Head of caudate nucleus (tissue), 42 donors: ENCODE measurements around the gene TSEN2.
A peak's percentile ranks its signal among the peaks of the same experiment; 100 is the strongest.
"Not testable (repeated sequence)": the region's sequence is repeated elsewhere in the genome, so short reads cannot be mapped to it uniquely, and the experiment has no call there.

Experiments
- DNase-seq, 42 donors: peaks; one replicate each; pipeline versions ENCODE4 v3.0.0 to v3.0.0-alpha.2; 2020 to 2021; ENCODE audit warnings: mixed read lengths in 7 of 42
- intact Hi-C: fragments of 100-400 bp; cut with DNase I; formaldehyde crosslinking; loops from one replicate; pipeline ENCODE4 v1.15.0; 2022

Gene TSEN2

DNA sequence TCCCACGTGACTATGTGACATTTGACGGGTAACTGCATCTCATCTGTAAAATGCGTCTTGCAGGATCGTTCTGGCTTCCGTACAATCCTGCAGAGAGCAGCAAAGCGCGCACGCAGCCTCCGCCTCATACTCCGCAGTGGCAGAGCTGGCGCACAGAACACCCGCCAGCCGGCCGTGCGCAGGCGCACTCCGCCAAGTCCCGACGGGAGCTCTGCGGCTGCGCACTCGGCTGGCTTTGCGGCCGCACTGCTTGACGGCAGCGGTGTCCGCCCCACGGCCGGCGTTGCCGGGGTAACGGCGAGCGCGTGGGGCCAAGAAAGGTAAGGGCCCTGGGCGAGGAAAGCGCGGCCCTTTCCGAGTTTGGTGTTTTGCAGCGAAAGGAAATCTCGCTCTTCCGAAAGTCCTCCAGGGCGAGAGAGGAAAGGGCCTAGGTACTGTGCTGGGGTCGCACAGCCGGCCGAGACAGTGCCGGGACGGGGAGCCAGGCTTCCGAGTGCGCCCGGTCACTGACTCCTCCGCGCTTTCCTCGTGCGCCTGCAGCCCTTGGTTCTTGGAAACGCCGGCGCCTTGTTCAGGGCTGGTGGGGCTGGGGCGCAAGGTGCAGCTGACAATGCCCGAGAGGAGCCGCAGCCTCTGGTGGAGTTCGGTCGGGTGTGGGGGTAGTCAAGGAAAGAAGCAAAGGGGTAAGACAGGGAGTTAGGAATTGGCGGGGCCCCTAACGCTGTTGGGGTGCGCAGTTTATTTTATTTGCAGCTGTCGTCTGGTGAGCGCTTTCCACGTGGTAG is at the start of gene TSEN2:
Gene TSEN2, plus strand, starts transcription at position 283 of the 785 bp plus-strand sequence. CDS start 5,321 bp downstream, outside the sequence.
- intact Hi-C loops: no loop called here
- peak; percentile 83 to 96 (median 91) for DNase-seq

DNA sequence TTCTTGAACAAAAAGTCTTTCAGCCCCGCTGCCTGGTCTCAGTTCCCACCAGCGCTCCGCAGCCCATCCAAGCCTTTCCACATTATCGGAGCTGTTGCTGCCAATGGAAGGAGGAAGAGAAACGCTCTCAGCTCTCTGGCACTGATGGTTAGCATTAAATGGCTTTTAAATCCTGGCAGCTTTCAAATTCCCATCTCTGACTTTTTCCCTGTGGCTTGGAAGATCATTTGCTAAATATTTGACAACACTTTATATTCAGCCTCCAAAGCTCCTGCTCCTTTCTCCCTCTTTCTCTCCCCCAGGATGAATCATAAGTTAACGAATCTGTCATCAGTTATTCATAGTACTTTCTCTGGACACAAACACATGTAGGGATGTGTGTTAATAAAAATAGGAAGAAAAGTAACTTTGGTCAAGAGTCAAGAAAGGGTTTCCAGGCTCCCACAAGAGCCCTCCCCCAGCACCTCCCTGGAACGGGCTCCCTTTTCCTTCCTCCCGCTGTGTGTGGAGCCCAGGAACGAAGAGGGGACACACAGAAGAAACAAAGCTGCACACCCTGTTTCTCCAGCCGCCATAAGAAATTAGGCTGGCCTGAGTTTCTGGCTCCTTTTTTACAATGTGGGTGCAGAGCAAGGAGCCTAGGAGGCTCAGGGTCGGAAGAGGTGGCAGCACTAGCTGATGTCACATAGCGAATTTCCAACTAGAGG is 47.6 kb upstream of the TSEN2 start:
- DNase-seq: peak in 1 of 42 donors; percentile 6

DNA sequence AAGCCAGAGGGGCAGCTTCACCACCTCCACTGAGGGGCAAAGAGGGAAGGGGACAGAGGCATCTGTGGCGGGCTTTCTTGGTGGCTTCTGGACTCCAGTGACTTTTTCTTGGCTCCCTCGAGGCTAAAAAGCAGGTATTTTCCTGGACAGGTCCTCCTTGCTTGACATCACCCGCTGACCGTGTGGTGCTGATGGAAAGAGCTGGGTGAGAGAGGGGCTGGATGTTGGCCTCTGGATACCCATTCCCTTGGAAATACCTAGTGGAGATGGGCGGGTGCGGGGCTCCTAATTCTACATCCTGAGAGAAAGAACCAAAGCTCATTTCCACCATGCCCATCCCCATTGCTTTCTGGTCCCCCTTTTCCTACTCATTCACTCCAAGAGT is 47.1 kb upstream of the TSEN2 start:
- intact Hi-C loops: no loop called here
- no peak for DNase-seq

More for the DNA sequence above, 47.6 kb upstream of the TSEN2 start:
- intact Hi-C loops: no loop called here

DNA sequence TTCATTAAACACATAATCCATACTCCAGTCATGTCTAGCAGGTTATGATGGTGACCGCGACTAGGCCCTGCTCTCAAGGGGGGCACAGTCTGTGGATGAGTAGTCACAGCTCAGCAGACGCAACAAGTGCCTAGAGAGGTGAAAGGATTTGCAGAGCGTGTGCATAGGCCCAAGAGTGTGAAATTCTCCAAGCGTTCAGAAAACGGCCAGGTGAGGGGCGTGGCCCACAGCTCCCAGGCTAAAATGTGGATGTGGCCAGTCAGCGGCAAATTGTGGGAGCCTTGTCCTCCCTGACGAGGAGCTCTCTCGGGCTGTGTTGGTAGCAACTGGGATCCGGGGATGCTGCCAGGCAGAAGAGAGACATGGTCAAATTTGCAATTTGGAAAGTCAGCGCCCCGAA is 46.4 kb upstream of the TSEN2 start:
- DNase-seq: no peak
- intact Hi-C loops: no loop called here

DNA sequence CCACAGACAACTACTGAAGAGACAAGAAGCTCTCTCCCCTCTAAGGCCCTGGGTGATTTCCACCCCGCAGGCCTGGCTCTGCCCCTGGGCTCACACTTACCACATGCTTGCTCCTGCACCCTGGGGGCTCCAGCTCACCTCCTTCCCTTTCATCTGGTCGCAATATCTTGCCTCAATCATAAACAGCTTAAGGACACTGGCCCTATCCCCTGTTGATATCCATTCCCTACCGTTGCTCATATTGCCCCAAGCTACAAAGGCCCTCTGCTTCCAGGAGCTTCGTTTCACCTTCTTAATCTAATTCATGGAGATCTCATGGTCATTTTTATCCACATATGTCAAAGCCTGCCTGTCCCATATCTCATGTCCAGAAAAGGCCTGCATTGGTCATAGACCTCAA is 46.0 kb upstream of the TSEN2 start:
- intact Hi-C loops: no loop called here
- no peak for DNase-seq

DNA sequence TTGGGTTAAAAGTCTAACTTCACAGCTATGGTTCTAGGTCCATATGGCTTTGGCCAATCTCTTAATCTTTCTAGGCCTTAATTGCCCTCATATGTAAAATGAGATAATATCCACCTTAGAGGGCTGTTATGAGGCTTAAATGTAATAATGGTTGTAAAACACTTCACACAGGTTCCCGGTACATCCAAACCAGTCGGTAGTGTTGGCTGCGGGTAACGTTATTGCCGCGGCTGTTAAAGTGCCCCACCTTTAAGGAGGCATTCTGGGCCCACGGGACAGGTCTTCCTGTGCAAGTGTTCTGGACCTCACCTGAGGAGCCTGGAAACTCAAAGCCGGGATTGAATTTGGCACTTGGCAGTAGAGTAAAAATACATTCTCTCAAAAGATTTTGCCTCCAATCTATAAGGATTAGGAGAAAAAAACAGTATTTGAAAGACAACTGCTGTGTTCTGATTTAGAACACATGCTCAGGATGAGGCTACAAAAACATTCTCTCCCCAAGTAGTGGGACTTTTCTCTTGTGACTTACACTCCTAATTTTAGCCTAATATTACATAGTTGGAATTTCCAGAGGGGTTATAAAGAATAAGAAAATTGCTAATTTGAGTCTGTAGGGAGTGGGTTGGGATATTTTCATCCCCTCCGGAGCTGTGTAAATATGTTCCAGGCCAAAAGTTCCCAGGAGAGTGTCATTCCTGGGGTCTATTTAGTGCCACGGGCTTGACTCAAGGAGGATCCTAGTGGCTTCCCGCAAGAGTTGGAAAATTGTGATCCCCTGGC is 44.9 kb upstream of the TSEN2 start:
- intact Hi-C loops: no loop called here
- DNase-seq: no peak

DNA sequence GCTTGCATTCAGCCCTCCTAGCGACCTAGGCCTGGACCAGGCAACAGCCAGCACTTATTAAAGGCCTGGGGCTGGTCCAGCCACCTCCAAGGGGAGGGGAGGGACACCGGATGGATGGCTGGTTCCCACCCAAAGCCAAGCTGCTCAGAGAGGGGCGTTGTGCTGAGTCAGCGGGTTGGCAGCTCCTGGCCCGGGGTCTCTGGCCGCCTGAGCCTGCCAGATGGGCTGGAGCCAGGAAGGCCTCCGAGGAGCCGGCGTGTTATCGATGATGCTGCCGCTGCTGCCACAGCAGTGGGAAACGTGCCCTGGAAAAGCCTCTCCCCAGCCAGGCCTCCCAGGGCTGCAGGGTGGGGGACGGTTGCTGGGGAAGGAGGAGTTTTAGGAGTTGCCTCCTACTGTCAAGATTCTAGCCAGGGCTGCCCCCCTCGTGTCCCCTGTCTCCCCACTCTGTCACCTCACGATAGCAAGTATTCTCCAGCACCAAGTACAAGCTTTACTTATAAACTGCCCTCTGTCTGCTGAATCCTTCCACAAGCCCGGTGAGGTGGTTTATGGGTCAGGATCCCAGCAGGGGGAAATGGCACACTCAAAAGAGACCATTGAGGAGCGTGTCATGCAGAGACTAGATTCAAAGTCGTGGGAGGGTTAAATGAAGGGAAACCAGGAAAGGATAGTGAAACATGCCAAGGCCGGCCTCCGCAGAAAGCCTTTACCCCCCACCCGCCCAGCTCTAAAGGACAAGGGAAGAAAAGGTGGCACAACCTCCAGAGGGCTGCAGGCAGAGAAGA is 43.2 kb upstream of the TSEN2 start:
- DNase-seq: peak in 4 of 42 donors; percentile 5 to 45 (median 16)

DNA sequence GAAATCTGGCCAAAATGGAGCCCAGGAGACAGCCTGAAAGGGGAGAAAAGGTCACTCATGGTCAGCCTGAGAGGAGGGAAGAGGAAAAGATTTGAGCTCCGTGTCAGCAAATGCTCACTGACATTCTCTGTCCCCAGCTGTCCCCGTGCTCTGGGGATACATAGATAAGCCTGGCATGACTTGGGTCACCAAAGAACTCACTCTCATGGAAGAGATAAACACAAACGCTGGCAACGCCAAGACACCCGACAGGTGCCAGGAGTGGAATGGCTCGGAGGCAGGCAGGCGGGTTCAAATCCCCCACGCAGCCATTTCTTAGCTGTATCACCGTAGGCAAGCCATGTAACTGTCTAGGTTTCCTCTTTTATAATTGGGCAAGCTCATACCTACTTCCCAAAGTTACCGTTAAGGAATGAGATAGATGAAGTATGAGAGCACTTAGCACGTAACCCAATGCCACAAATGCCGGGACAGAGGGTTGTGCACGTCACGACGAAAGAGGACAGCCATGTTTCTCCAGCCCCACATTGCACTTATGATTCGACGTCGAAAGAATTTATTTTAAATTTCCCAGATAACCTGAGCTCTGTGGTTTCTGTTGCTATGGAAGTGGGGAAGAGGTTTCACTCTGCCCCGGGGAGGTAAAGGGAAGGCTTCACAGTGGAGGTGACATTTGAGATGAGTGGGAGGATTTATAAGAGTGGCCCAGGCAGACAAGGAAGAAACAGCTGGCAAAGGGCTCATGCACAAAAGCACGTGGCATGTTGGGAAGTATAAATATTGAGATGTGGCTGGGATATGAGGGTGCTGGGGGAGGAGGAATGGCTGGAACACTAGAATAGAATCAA is 41.4 kb upstream of the TSEN2 start:
- no peak for DNase-seq

More for the DNA sequence above, 43.2 kb upstream of the TSEN2 start:
- intact Hi-C loops: no loop called here

DNA sequence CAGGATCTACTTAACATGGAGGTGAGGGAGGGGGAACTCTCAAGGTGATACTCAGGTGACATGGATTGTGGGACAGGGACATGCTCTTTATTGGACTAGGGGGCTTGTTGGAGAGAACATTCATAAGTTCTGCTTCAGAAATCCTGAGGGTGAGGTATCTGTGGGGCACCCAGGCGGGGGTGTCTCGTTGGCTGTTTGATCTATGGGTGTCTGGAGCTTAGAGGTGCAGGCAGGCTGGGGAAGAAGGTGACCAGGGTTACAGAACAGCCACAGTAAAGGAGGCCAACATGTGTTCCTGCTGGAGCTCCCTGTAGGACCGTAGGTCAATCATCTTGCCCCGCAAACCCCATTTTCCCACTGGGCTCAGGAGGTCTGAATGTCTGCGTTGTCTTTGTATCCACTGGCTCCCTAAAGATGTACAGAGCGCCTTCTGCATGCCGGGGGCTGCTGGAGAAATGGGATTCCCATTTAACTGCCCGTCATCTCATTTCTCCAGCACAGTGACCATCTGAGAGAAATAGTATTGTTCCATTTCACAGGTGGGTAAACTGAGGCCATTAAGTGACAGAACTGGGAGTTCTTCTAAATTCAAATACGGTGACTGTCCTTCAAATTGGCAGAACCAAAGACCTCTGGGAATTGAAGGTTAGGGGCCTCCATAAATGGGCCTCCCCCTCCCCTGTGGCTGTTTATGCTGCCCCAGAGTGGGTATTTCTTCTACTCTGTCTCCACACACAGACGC is 40.3 kb upstream of the TSEN2 start:
- intact Hi-C loops: no loop called here
- DNase-seq: no peak

More for the DNA sequence above, 41.4 kb upstream of the TSEN2 start:
- intact Hi-C loops: no loop called here

DNA sequence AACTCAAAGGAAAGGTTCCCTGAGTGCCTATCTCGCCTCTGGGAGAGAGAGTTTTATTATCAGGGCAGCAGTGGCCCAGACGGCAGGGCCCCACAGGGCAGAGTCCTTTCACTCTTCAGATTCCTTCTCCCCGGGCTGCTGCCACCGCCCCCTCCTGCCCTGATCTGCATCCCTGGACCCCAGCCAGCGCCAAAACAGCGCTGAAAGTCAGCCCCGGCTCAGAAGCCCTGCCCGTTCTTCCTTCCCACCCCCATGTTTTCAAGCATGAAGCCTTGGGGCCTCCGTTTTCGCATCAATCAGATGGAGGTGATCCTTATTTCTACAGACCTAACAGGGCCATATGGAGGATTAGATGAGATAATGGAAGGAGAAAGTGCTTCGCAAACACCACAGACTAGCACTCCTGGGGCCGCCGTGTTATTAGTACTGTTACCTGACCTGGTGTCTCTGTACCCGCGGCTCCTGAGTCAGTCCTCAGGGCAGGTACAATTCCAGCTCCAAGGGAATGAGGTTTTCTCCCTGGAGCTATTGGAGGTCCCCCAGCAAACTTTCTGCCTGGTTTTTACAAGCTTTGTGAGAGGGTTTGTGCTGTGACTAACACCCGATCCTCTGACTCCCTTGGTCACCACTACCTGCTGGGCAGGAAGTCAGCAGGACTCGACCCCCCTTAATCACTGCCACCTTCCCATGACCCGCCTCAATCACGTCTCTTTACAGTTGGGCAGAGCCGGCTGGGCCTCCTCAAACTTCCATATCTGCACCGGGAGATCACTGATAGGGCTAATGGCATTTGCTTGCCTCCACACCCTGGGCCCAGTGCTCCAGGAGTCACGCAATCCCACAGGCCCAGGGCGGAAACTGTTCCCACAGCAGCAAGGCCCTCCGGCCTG is 39.5 kb upstream of the TSEN2 start:
- no peak for DNase-seq
- intact Hi-C loops: no loop called here

DNA sequence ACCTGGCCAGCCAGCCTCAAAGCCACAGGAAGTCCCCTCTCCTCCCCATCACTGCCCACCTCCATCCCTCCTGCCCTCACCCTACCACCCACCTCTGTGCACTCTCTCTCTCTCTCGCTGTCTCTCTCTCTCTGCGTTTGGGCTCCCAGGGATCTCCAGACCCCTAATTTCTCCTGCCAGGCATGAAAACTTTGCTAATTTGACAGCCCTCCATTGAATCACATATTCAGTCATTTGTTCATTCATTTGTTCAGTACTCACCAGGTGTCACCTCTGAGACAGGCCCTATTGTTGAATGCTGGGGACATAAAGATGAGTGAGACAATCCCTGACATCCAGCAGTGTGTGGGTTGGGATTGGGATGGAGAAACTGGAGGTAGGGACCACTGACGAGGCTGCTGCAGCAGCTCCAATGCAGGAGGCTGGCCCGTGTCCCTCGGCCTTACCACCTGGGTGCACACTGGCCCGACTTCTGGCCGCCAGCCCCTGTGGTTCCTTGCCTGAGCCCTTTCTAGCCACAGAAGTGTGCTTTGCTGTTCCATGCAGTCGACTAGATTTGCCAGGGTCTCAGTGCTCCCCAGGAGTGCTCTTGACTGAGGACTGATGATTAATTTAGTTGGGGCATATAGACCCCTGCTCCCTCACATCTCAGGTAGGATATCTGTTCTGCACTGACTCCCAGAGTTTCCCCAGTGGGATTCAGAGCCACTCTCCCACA is 38.6 kb upstream of the TSEN2 start:
- intact Hi-C loops: no loop called here
- no peak for DNase-seq

DNA sequence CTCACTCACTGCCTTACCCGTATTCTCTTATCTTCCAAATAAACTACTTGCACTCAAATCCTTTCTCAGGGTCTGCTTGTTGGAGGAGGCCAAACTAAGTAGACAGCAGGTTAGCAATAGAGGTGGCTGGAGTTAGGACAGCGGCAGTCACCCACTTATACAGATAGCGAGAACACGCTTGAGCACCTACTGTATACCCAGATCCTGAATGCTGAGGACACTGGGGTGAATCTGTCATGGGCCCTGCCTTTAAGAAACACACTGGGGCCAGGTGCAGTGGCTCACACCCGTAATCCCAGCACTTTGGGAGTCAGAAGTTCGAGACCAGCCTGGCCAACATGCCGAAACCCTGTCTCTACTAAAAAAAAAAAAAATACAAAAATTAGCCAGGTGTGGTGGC is 38.0 kb upstream of the TSEN2 start:
- no peak for DNase-seq
- intact Hi-C loops: no loop called here

DNA sequence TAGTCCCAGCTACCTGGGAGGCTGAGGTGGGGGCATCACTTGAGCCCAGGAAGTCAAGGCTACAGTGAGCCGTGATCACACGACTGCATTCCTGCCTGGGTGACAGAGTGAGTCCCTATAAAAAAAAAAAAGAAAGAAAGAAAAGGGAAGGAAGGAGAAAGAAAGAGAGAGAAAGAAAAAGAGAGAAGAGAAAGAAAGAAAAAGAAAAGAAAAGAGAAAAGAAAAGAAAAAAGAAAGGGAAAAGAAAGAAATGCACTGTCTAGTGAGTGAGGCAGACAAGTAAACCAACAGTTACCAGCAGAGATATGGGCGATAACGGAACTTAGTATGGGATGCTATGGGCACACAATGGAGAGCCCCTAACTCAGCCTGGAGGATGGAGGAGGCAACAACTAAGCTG is 37.2 kb upstream of the TSEN2 start:
- no peak for DNase-seq
- intact Hi-C loops: no loop called here

DNA sequence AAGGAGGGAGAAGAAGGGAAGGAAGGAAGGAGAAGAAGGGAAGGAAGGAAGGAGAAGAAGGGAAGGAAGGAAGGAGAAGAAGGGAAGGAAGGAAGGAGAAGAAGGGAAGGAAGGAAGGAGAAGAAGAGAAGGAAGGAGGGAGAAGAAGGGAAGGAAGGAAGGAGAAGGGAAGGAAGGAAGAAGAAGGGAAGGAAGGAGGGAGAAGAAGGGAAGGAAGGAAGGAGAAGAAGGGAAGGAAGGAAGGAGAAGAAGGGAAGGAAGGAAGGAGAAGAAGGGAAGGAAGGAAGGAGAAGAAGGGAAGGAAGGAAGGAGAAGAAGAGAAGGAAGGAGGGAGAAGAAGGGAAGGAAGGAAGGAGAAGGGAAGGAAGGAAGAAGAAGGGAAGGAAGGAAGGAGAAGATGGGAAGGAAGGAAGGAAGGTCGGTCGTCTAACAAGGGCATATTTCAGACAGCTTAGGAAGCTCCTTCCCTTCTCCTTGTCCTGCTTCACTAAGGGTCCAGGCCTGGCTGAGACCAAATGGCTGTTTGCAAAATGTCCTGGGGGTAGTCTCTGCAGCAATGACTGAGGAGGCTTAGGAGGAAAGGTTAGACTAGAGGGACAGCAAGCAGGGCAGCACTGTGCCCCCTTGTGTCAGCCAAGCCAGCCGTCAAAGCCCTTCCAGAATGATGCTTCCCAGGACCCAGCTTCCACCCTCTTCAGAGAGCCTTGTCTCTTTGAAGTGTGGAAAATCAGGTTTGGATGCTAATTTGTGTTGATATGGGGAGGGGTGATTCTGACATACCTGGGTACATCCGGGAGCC is 35.7 kb upstream of the TSEN2 start:
- intact Hi-C loops, DNase-seq: not testable (repeated sequence)
